ENCODE measurements around the gene CETP.

DNA sequence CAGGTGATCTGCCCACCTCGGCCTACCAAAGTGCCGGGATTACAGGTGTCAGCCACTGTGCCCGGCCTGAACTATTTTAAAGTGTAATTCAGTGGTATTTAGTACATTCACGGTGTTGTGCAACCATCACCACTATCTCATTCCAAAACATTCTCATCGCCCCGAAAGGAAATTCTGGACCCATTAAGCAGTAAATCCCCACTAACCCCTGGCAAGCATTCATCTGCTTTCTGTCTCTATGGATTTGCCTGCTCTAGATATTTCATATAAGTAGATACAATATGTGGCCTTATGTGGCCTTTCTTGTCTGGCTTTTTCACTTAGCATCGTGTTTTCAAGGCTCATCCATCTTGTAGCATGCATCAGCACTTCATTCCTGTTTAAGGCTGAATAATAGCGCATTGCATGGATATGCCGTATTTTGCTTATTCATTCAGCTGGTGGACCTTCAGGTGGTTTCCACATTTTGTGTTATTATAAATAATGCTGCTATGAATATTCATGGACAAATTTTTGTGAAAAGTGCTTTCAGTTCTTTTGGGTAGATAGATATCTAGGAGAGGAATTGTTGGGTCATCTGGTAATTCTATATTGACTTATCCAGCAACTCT lies 38.2 kb upstream of the CETP start:
- TF ChIP-seq, protein P1, sequence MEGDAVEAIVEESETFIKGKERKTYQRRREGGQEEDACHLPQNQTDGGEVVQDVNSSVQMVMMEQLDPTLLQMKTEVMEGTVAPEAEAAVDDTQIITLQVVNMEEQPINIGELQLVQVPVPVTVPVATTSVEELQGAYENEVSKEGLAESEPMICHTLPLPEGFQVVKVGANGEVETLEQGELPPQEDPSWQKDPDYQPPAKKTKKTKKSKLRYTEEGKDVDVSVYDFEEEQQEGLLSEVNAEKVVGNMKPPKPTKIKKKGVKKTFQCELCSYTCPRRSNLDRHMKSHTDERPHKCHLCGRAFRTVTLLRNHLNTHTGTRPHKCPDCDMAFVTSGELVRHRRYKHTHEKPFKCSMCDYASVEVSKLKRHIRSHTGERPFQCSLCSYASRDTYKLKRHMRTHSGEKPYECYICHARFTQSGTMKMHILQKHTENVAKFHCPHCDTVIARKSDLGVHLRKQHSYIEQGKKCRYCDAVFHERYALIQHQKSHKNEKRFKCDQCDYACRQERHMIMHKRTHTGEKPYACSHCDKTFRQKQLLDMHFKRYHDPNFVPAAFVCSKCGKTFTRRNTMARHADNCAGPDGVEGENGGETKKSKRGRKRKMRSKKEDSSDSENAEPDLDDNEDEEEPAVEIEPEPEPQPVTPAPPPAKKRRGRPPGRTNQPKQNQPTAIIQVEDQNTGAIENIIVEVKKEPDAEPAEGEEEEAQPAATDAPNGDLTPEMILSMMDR (IDR thresholded peaks at IDR 0.05), result no peak
- no peak for TF ChIP-seq POLR2A (IDR thresholded peaks at IDR 0.05)

Measured in uterus (tissue), 2 donors.